ENCODE results near the gene ATXN2.
"Not testable (repeated sequence)": the region's sequence is repeated elsewhere in the genome, so short reads cannot be mapped to it uniquely, and the experiment has no call there.

Gene ATXN2

GRCh38 chr12:111492979-111493378 is 106.1 kb downstream of the ATXN2 start:
- not testable (repeated sequence) for DNase-seq

- DNase-seq: no peak
These were observed 110.3 kb downstream of the ATXN2 start for GRCh38 chr12:111488798-111489197.

GRCh38 chr12:111488271-111488670 is 110.8 kb downstream of the ATXN2 start:
- DNase-seq: no peak

- no peak for DNase-seq
These were observed 116.7 kb downstream of the ATXN2 start for GRCh38 chr12:111482462-111482861.

GRCh38 chr12:111471236-111471635 is 127.9 kb downstream of the ATXN2 start:
- DNase-seq: no peak

- DNase-seq: no peak
These were observed 129.7 kb downstream of the ATXN2 start for GRCh38 chr12:111469401-111469800.

GRCh38 chr12:111467857-111468241 is 131.3 kb downstream of the ATXN2 start:
- DNase-seq: no peak

- no peak for DNase-seq
These were observed 131.8 kb downstream of the ATXN2 start for GRCh38 chr12:111467092-111467856.

GRCh38 chr12:111462210-111462769 is 136.8 kb downstream of the ATXN2 start:
- DNase-seq: no peak

GRCh38 chr12:111460111-111460510 is 139.0 kb downstream of the ATXN2 start:
- not testable (repeated sequence) for DNase-seq

- no peak for DNase-seq
These were observed 140.5 kb downstream of the ATXN2 start for GRCh38 chr12:111458546-111459172.

GRCh38 chr12:111457577-111457976 is 141.5 kb downstream of the ATXN2 start:
- no peak for DNase-seq

- DNase-seq: no peak
These were observed 142.0 kb downstream of the ATXN2 start for GRCh38 chr12:111457071-111457470.

- no peak for DNase-seq
These were observed 143.4 kb downstream of the ATXN2 start for GRCh38 chr12:111455448-111456320.

GRCh38 chr12:111454716-111455447 is 144.2 kb downstream of the ATXN2 start:
- DNase-seq: no peak

GRCh38 chr12:111454311-111454710 is 144.8 kb downstream of the ATXN2 start:
- DNase-seq: no peak

- DNase-seq: no peak
These were observed 145.8 kb downstream of the ATXN2 start for GRCh38 chr12:111453071-111453989.

GRCh38 chr12:111451649-111452129 is 147.4 kb downstream of the ATXN2 start:
- DNase-seq: peak; percentile 34

- DNase-seq: no peak
These were observed 147.9 kb downstream of the ATXN2 start for GRCh38 chr12:111451232-111451631.

- DNase-seq: no peak
These were observed 148.4 kb downstream of the ATXN2 start for GRCh38 chr12:111450676-111451075.

Data from DMS79 treated with DMSO at 0.1 percent for 48 hours (cell line).